Astrocyte (in vitro differentiated cells and primary cell): ENCODE results near the gene RNF123.

Experiments
- CTCF ChIP-seq: IDR thresholded peaks from 2 replicates; pipeline ENCODE4 v1.5.1; 2011; ENCODE audit warnings: low read depth, mild to moderate bottlenecking, inconsistent platforms, low read length, moderate library complexity; ENCODE audit not compliant: insufficient read depth
- EZH2 ChIP-seq: IDR thresholded peaks from 2 replicates; pipeline ENCODE4 v1.6.1; 2012; ENCODE audit warnings: mild to moderate bottlenecking, low read length, inconsistent platforms; ENCODE audit not compliant: insufficient read depth

- TF ChIP-seq CTCF, result no peak
- TF ChIP-seq EZH2, result no peak
Observed at GRCh38 chr3:49709852-49710251, 20.5 kb downstream of the RNF123 start.
